HG03097 (cell line): ENCODE results near the gene COX19.
"Not testable (repeated sequence)": the region's sequence is repeated elsewhere in the genome, so short reads cannot be mapped to it uniquely, and the experiment has no call there.

ENCODE experiments used
- ATAC-seq: cut with Tn5 transposase; IDR thresholded peaks from one replicate; pipeline ENCODE4 v1.9.1; 2021; ENCODE audit not compliant: unreplicated experiment, low FRiP score

Gene COX19

GRCh38 chr7:949021-949934 is 26.1 kb downstream of the COX19 start:
- ATAC-seq, result no peak

GRCh38 chr7:947391-948210 is 27.7 kb downstream of the COX19 start:
- ATAC-seq, result no peak

GRCh38 chr7:946256-946996 is 28.9 kb downstream of the COX19 start:
- no peak for ATAC-seq

GRCh38 chr7:945556-946255 is 29.6 kb downstream of the COX19 start:
- ATAC-seq, result no peak

- no peak for ATAC-seq
Observed at GRCh38 chr7:945147-945555, 30.2 kb downstream of the COX19 start.

- no peak for ATAC-seq
Observed at GRCh38 chr7:944744-945143, 30.6 kb downstream of the COX19 start.

- not testable (repeated sequence) for ATAC-seq
Observed at GRCh38 chr7:943793-944192, 31.6 kb downstream of the COX19 start.

- no peak for ATAC-seq
Observed at GRCh38 chr7:940599-941408, 34.5 kb downstream of the COX19 start.

GRCh38 chr7:939843-940242 is 35.5 kb downstream of the COX19 start:
- ATAC-seq, result no peak

- no peak for ATAC-seq
Observed at GRCh38 chr7:938546-939185, 36.7 kb downstream of the COX19 start.

GRCh38 chr7:937856-938484 is 37.4 kb downstream of the COX19 start:
- no peak for ATAC-seq

- peak; percentile 77 for ATAC-seq
Observed at GRCh38 chr7:936386-937054, 38.8 kb downstream of the COX19 start.

GRCh38 chr7:935874-936385 is 39.4 kb downstream of the COX19 start:
- ATAC-seq, result no peak

GRCh38 chr7:935164-935873 is 40.0 kb downstream of the COX19 start:
- ATAC-seq, result no peak

GRCh38 chr7:934469-935163 is 40.7 kb downstream of the COX19 start:
- ATAC-seq, result no peak

- no peak for ATAC-seq
Observed at GRCh38 chr7:932651-932975, 42.7 kb downstream of the COX19 start.
